Measurements from ENCODE around the gene NINL. TPM values are rescaled to one million over a fixed set of nuclear protein-coding genes. Genes with fewer than 3 reads are reported as not detected.
"Not testable (repeated sequence)": the region's sequence is repeated elsewhere in the genome, so short reads cannot be mapped to it uniquely, and the experiment has no call there.

The NINL gene
- total RNA-seq, 1 donor from 2014 or later: 18.4 TPM

DNA sequence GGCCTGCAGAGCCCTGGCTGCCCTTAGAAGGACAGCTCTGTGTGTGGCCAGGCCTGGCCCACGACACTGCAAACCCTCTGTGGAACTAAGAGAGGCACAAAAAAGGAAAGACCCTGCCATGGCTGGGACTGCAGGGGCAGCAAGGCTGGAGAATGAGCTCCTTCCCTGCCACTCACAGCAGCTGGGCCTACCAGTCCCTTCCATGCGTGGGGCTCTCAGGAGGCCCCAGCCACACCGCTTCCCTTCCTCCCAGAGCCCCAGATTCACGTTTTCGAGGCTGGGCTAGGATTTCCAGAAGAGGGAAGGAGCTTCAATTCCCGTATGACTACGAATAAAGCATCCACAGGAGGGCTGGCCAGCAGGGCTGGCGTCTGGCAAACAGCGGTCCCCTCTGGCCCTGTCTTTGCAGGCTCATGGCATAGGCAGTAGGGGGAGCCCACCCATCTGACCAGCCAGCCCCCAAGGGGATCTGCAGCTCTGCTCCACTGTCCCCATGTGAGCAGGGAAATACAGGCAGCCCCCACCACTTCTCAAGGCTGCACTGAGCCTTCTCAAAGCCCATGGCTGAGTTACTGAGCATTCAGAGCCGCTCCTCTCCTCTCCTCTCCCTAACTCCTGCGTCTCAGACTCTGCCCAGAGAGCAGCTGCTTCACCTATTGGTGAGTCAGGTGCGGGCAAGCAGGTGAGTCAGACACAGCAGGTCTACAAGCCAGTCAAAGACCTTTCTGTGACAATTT lies 53.1 kb downstream of the NINL start:
- peak; percentile 12 for DNase-seq

DNA sequence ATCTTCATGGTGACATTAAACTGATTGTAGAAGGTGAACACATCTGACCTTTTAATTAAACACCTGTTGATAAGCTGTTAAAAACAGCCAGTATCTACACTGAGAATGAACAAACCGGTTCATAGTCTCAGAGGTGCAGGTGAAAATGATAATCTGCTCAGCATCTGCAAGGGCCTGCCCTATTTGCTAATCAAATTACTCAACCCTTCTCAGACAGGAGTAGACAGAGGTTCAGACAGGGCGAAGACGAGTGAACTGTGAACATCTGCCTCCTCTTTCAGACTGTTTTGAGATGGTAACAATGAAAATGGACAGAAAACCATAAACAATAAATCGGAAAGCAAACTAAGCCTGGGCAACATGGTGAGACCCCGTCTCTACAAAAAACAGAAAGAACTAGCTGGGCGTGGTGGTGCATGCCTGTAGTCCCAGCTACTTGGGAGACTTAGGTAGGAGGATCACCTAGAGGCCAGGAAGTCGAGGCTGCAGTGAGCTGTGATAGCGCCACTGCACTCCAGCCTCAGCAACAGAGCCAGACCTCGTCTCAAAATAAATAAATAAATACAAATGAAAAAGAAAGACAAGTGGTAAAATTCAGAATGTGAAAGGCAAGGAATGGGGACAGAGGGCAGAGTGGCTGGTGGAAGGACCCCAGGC lies 55.9 kb downstream of the NINL start:
- DNase-seq: no peak

DNA sequence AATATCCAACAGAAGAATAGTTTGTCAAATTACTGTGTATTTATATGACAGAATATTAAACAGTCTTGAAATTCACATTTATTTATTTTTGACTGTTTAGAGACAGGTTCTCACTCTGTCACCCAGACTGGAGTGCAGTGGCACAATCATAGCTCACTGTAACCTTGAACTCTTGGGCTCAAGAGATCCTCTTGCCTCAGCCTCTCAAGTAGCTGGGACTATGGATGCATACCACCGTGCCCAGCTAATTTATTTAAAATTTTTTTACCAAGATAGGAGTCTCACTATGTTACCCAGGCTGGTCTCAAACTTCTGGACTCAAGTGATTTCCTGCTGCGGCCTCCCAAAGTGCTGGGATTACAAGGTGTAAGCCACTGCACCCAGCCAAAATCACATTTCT lies 57.4 kb downstream of the NINL start:
- DNase-seq: no peak

DNA sequence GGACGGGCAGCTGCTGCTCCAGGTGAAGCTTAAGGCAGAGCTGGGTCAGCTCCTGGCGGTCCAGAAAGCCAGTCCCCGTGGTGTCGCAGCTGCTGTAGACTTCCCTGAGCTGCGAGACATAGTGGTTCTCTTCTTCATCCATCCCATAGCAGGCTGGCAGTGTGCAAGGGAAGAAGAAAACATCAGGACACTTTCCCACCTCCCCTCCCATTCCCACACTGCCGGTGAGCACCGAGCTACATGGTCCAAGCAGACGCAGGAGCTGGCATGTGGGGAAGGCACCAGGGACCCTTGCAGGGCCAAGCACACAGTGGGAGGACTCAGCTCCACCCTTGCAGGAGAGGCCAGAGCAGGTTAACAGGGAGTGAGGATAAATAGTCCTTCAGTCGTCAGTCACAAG lies 58.9 kb downstream of the NINL start:
- DNase-seq: no peak

DNA sequence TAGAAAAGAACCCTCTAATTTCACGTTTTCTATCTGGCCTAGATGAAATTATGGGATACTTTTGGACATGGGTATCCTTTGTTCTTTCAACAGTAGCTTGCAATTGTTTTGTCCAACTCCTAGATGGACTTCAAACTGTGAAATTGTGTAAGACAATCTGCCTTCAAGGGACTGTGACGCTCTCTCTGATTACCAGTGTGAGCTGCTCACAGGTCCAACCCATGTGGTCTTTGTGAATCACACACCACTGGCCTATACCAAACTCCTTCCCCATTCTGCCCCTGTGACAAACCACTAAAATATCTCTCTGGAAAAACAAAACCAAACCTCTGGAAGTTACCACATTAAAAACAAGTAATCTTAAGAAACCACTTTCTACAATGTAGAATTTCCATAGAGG lies 59.5 kb downstream of the NINL start:
- DNase-seq: no peak

DNA sequence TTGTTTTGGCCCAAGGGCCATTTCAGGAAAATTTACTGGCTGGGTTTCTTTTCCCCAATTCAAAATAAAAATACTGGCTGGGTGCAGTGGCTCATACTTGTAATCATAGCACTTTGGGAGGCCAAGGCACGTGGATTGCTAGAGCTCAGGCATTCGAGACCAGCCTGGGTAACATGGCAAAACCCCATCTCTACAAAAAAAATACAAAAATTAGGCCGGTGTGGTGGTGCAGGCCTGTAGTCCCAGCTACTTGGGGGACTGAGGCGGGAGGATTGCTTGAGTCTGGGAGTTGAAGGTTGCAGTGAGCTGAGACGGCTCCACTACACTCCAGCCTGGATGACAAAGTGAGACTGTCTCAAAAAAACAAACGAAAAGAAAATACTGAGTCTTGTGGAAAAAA lies 60.0 kb downstream of the NINL start:
- no peak for DNase-seq

DNA sequence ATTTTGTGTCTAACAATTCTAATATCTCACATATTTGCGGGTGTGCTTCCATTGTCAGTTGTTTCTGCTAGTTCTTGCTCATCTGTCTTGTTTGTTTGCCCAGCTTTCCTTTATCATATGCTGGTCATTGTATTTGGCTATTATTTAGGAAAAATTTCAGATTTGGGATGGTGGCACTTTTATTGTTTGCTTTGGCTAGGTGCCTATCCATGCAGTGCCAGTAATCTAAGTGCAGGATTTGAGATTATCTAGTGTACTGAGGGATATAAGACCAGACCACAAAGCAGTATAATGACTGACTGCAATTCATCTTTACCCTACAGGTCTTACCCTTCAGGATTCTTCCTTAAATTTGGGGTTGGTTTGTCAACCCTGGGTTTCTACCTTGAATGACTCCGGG lies 63.9 kb downstream of the NINL start:
- no peak for DNase-seq

DNA sequence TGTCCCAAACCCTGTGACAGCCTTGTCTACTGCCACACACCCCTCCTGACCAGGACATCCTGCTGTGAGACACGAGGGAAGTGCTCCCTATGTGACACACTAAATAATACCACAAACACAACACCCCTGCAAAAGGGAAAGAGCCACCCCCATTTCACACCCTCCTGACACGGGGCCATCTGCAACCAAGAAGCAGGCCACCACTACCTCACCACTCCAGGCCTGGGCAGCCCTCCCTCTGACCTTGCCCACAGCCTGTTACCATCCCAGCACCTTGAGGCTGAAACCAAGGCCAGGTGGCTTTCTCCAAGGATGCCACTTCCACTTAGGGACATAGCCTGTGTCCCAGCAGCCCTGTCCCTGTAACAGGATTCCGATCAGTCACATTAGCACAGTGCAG lies 68.2 kb downstream of the NINL start:
- no peak for DNase-seq

DNA sequence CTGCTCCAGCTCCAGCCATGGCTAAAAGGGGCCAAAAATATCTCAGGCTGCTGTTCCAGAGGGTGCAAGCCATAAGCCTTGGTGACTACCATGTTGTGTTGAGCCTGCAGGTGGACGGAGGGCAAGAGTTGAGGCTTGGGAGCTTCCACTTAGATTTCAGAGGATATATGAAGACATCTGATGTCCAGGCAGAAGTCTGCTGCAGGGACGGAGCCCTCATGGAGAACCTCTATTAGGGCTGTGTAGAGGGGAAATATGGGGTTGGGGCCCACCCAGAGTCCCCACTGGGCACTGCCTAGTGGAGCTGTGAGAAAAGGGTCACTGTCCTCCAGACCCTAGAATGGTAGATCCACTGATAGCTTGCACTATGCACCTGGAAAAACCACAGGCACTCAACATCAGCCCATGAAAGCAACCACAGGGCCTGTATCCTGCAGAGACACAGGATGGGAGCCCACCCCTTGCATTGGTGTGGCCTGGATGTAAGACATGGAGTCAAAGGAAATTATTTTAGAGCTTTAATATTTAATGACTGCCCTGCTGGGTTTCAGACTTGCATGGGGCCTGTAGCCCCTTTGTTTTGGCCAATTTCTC lies 70.5 kb downstream of the NINL start:
- no peak for DNase-seq

DNA sequence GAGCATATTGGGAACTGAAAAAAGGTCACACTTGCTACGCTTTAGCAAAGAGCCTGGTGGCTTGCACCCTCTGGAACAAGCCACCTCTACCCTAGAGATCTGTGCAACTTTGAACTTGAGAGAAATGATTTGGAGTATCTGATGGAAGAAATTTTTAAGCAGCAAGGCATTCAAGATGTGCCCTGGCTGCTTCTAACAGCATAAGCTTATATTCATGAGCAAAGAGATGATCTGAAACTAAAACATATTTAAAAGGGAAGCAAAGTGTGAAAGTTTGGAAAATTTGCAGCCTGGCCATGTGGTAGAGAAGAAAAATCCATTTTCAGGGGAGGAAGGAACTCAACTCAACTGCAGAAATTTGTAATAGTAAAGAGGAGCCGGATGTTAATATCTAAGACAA lies 71.1 kb downstream of the NINL start:
- DNase-seq: no peak

DNA sequence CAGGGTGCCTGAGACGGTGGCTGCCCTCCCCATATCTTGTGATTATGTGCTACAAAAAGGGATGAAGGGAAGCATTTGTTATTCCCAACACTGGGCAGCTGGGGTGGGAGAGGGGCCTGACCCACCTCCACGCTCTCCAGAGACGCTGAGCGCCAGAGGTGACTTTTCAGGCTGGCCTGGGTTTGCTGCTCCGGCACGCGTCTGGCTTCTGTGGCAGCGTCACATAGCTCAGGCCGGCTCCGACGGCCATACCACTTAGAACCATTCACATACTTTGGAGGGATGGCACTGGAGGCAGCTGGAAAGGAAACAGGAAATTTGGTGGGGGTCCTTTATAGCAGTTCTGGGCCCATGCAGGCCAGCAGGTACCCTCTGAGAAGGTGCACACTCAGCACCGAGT lies 72.6 kb downstream of the NINL start:
- DNase-seq: no peak

DNA sequence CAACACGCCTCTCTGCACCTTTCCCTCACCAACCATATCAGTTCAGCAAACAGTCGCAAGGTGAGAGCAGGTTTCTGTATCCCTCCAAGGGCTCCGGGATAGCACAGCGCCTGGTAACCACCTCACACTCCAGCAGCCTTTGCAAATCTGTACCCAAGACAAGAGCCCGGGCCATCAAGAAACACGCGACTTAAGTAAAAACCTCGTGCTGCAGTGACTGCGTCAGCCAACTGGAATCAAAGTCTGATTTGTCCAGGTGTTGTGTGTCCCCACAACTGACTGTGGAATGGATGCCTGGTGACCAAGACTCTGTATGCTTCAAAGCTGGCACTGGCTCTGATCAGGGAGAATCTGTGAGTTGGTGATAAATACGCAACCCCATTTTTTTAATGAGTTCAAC lies 74.1 kb downstream of the NINL start:
- no peak for DNase-seq

DNA sequence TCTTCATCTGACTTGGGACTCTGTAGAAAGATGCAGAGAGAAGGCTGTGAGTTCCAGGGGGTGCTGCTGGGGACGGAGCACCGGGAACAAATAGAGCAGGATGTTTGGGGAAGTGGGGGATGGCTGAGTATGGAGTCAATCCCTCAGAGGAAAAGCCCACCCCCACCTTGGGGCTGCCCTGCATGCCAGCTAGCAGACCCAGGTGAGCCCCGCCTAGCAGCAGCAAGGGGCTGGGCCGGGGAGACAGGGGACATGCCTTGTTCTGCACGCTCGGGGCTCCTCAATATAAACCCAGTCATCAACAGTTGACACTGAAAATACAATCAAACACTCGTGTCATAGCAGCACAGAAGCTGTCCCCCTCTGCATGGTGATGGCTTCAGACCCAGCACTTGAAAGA lies 74.6 kb downstream of the NINL start:
- no peak for DNase-seq

DNA sequence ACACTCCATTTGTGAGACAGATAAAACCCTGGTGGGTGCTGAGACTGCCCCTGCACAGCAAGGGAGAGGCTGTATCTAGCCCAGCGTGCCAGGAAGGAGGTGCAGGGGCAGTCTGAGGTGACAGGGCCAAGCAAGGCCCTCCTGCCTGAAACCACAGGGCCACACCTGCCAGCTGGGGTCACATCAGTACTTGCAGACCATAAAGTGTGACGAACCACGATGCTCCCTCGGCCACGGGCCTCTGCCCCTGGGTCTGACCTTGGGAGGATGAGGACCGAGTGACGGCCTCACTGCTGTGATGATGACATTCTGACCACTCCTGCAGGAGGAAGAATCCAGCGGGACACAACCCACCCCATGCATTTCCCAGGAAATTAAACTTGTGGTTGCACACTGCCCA lies 75.1 kb downstream of the NINL start:
- no peak for DNase-seq

DNA sequence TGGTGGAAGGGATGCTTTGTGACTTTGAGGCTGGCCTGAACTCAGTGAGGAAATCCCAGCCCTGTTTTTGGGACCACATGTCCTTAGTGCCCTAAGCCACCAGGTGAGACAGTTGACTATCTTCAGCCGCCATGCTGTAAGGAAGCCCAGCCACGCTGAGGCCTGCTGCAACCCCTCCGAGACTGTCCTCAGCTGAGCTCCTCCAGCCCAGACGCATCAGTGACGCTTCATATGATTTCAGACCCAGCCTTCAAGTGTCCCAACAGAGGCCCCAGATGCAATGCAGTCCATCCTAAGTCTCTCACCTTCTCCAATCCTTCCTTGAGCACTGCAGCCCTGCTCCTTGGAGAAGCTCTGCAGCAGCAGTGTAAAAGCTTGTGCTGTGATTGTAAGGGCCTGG lies 76.2 kb downstream of the NINL start:
- DNase-seq: no peak

DNA sequence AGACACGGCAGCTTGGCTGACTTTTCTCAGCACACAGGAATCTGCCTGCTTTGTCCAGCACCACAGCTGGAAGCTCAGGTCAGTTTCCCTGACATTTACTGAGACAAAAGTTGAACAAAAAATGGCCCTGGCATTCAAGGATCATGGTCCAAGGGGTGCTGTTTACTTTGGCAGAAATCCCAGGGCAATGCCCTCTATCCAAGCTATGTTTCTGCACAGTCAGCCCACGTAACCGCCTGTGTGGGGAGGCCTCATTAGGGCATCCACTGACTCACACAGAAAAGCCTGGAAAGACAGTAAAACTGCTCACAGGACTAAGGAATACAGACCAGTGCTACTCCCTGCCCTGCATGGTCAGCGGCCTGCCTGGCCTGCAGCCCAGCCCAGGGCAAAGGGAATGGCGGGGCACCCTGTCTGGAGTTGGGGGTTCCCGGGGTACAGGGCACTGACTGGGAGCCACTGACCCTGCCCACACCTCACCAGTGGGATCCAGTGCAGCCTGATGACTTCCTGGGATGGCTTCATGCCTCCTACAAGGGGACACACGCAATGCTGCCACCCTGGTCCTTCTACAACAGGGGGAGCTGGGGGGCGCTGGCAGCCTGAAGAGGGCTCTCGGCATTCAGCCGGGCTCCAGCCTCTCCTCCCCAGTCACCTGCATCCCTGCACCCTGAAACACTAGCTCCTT lies 77.1 kb downstream of the NINL start:
- no peak for DNase-seq

DNA sequence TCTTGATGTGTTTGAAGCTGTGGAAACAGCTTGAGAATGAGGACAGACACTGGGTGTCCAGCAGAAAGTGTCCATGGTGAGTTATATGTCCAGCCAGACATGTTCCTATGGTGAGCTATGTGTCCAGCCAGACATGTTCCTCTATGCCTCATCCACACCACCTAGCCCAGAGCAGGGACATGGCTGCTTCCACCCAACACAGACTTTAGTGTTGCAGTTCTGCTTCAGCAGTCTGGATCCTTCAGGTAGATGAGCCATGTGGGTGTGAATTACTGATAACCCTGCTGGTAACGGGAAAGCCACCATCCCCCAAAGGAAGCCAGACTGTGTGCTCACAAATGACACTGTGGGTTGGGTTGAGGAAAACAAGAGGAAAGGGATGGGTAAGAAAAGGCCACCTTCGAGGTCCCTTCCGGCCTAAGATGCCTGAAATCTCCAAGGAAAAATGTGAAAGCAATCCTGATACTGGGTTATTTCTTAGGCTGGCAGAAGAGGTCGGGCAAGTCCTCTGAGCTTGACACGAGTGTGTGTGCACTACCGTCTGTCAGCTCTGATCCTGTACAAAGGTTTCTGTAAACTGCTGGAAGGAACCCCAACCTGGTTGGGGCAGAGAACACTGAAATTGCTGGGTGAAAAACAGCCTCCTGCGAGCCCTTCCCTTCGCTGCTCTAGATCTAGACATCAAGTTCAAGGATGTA lies 77.8 kb downstream of the NINL start:
- DNase-seq: no peak

DNA sequence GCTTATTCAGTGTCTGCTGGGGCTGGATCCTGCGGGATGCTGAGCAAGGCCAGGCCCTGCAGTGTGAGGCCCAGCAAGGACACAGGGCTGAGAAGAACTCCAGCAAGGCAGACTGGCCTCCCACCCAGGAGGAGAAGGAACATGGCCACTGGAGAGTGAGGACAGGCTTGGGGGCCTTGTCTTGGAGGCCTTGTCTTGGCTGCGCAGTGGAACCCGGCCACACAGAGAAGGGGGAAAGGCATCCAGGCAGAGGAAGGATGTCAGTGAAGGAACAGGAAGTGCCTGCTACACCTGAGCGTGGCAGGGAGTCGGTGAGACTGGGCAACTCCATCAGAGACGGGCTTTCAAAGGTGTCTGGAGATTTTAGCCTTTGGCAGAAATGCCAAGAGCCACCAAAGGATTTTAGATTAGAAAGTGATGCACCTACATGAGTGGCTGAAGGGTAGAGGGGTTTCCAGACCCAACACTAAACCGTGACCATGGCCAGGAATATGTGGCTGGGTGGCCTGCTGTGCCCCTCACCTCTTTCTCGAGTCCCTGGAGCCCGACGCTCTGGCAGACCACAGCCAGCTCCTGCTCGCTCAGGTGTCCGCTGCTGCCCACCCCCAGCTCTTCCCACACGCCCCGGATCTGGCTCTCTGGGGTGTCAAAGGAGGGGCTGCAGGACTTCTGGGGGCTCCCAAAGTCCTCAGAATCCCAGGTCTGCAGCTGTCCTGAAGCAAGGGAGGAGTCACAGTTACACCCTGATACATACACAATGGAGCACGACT lies 80.8 kb downstream of the NINL start:
- no peak for DNase-seq

DNA sequence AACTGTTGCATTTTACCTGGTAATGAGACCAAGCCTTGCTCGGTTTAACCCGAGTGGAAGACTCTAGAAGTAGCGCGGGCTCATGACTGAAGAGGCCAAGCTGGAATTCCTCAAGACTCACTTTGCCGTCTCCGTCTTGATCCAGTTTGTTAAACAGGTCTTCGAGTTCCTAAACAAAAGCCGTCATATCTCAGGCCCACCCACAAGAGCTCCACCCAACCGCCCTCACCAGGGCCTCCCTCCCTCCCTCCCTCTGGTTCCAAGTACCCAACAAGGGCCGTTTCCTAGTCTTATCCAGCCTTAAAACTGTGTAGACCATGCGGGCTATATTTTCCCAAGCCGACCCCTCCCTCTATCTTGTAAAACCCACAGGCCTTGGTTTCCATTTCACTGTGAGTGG lies 81.4 kb downstream of the NINL start:
- DNase-seq: no peak

DNA sequence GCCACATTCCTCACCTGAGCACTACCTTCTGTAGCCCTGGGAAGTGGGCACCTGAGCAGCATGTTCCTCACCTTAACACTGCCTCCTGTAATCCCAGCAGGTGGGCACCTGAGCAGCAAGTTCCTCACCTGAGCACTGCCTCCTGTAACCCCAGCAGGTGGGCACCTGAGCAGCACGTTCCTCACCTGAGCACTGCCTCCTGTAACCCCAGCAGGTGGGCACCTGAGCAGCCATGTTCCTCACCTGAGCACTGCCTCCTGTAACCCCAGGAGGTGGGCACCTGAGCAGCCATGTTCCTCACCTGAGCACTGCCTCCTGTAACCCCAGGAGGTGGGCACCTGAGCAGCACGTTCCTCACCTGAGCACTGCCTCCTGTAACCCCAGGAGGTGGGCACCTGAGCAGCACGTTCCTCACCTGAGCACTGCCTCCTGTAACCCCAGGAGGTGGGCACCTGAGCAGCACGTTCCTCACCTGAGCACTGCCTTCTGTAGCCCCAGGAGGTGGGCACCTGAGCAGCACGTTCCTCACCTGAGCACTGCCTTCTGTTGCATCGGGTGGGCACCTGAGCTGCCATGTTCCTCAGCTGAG lies 82.2 kb downstream of the NINL start:
- not testable (repeated sequence) for DNase-seq

DNA sequence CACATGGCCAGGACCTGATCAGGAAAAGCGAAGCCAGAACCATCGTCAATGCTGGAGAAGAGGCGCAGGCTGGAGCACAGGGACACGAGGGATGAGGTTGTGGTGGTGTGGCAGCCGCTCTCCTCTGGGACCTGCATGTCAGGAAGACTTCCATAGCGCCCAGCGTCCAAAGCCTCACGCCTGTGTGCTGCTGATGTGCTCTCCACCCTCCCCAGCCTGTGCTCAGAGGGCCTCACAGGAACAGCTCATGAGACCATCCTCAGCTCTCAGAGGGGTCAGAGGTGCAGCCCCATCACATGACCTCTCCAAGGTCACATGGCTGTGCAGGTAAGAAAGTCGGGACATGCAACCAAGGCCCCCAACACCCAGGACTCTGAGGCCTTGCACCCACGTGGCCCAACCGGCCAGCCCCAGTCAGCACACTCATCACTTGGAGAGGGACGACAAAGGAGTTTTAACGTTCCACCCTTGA lies 84.4 kb downstream of the NINL start:
- DNase-seq: no peak

Data from occipital lobe (tissue), 2 donors.